ENCODE measurements around the gene TRABD2B.

DNA sequence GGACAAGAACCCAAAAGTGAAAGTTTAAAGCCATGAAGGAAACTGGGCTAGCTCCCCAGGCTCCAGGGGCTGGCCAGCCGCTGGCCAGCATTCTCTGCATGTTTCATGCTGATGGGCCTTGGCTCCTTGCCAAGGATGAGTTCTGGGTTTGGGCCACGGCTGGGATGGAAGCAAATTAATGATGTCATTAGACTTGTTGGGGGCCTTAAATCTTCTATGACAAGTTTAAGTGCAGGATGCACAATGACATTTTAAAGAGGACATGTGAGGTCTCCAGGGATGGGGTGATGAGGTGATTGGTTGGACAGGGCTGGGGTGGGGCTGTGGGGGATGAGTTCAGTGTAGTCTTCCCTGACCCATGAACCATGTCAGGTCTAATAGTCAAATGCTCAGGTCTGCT is 199.6 kb downstream of the TRABD2B start:
- TF ChIP-seq POLR2A (IDR thresholded peaks at IDR 0.05) (no peak), POLR2AphosphoS5 (IDR thresholded peaks at IDR 0.05) (no peak)
- TF ChIP-seq, protein P1, sequence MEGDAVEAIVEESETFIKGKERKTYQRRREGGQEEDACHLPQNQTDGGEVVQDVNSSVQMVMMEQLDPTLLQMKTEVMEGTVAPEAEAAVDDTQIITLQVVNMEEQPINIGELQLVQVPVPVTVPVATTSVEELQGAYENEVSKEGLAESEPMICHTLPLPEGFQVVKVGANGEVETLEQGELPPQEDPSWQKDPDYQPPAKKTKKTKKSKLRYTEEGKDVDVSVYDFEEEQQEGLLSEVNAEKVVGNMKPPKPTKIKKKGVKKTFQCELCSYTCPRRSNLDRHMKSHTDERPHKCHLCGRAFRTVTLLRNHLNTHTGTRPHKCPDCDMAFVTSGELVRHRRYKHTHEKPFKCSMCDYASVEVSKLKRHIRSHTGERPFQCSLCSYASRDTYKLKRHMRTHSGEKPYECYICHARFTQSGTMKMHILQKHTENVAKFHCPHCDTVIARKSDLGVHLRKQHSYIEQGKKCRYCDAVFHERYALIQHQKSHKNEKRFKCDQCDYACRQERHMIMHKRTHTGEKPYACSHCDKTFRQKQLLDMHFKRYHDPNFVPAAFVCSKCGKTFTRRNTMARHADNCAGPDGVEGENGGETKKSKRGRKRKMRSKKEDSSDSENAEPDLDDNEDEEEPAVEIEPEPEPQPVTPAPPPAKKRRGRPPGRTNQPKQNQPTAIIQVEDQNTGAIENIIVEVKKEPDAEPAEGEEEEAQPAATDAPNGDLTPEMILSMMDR (IDR thresholded peaks at IDR 0.05) = no peak

Measured in prostate gland (tissue), 2 donors.